HG03520 (cell line): Measurements from ENCODE around the gene SBNO1.

Source experiments
- ATAC-seq: cut with Tn5 transposase; IDR thresholded peaks from one replicate; pipeline ENCODE4 v1.9.1; 2021; ENCODE audit warnings: mild to moderate bottlenecking, moderate library complexity; ENCODE audit not compliant: unreplicated experiment

Gene SBNO1

DNA sequence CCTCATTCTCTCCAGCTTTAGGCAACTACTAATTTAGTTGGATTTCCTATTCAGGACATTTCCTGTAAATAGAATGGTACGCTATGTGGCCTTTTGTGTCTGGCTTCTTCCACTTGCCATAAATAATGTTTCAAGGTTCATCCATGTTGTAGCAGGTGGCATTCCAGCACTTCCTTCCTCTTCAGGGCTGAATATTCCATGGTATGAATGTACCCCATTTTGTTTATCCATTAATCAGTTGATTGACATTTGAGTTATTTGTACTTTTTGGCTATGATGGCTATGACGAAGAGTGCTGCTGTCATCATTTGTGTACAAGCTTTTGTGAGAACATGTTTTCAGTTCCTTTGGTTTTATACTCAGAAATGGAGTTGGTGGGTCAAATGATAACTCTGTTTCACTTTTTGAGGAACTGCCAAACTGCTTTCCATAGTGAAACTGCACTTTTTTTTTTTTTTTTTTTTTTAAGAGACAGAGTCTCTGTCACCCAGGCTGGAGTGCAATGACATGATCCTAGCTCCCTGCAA lies 86.5 kb downstream of the SBNO1 start:
- peak; percentile 76 for ATAC-seq

DNA sequence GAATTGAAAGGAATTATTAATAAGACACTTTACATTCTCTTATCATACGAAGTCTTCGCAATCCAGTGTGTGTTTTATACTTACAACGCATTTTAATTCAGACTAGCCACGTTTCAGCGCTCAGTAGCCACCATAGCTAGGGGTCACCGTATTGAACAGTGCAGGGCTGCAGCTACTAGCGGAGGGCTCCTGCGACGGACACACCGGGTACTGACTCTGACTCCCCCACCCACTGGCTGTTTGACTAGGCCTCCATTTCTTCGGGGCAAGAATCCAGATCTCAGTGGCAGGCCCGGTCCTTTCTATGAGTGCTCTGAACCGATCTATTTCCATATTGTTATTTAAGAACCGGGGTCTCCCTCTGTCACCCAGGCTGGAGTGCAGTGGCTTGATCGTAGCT lies 91.5 kb downstream of the SBNO1 start:
- ATAC-seq: no peak

DNA sequence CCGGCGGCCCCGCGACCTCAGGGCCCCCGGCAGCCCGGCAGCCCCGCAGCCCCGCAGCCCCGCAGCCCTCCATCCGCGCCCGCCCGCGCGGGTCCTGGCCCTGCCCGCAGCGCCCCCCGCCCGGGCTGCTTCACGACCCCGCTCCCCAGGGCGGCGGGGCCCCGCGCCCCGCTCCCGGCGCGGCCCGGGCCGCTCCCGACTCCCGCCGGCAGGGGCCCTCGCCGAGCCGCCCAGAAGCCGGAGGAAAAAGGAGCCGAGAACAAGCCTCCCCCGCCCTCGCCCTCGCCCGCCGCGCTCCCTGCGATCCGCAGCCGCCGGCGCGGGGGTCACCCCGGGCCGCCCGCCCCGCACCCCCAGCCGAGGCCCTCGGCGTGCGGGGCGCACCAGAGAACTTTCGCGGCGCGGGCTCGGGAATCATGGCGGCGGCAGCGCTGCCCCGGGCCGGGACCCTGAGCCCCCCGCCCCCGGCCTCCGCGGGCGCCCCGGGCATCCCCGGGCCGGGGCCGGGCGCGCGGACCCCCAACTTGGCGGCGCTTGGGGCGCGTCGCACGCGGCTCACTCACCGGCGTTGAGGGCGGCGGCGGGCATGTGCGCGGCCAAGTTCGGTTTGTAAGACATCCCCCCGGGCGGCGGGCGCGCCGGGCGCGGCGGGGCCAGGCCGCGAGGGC lies 93.5 kb downstream of the SBNO1 start:
- peak; percentile 43 for ATAC-seq

GRCh38 chr12:123270214-123271000 lies 94.2 kb downstream of the SBNO1 start:
- no peak for ATAC-seq

DNA sequence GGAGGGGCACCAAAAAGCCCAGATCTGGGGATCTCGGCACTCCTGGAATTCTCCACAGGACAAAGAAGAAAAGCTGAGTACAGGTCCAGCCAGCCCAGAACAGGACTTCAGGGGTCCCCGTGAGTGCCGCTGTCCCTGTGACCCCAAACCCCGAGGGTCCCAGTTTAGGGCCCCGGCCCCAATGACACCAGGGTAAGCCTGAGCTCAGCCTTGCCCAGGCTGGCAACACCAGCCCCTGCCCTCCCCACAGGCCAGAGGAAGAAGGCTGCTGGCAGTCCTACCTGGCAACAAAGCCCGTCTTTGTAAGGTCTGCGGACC lies 94.8 kb downstream of the SBNO1 start:
- no peak for ATAC-seq

DNA sequence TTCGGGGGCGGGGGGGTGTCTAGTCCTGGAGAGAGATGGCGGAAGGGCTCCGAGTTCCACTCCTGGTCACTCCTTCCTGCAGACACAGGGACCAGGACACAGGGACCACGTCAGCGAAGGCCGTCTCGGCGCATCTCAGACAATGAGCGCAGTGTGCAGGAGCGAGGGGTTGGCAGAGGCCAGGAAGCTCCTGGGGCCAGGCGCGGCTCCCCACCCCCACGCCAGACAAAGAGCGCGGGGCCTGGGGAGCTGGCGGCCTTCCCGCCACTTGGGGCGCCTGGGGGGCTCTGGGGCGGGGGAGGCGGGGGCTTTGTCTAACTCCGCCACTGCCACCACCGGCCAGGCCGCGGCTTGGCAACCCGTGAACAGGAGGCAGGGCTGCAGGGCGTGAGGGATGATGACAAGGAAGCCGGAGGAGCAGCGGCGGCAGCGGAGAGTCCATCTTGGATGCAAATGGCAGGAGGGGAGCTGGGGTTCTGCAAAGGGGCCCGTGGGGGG lies 95.2 kb downstream of the SBNO1 start:
- ATAC-seq: no peak

GRCh38 chr12:123268850-123269249 lies 95.8 kb downstream of the SBNO1 start:
- ATAC-seq: no peak

DNA sequence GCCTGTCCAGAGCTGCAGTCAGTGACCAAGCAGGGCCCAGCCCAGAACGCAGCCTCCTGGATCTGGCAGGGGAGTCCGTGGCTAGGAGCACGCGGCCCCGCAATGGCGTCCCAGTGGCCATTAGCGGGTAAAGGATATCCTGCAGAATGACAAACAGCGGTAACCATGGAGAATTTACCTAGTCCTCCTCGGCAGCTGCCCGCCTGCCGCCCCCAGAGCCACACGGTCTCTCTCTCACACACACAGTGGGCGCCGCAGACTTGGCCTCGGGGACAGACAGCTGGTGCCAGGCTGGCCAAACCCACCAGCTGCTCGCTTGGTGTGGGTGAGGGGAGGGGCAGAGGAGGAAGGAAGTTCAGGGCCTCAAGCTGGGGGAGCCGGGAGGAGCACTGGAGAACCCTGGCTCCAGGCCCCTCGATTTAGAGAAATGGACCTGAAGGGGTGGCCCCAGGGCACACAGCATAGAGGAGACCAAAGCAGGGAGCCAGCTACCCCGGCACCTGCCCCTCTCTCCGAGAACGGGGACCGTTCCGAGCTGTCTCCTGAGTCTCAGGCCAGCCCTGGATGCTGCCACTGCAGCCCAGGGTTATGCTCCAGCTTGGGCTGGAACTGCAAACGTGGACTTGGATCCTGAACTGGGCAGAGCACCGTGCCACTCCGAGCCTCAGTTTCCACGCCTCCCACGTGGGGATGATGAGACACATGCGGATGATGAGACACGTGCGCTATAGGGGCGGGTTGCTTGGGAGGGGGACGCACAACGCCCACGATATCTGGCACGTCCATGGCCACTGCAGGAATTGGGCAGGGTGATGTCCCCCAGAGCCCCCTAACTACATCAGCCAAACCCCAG lies 96.4 kb downstream of the SBNO1 start:
- no peak for ATAC-seq

DNA sequence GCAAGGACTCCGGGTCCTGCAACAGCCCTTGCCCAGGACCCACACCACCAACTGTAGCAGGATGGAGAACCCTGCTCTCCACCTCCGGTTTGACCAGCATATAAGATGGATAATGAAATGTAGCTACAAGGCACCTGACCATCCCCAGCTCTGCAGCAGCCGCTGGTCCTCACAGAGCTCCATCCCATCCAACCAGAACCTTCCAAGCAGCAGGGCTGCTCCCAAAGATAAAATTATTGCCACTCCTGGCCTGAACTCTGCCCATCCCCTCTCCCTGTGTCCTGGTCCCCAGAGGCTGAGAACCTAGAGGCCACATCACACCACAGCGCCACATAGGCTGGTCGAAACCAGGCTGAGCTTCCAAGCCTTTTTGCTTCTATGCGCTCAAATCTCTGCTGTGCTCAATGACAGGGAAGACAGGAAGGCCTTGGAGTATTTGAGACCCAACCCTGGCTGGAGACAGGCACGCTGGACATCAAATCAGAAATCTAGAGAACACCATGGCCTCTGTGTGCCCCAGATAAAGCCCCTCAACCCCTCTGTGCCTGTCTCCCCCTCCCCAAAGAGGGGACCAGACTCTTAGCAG lies 97.2 kb downstream of the SBNO1 start:
- no peak for ATAC-seq

DNA sequence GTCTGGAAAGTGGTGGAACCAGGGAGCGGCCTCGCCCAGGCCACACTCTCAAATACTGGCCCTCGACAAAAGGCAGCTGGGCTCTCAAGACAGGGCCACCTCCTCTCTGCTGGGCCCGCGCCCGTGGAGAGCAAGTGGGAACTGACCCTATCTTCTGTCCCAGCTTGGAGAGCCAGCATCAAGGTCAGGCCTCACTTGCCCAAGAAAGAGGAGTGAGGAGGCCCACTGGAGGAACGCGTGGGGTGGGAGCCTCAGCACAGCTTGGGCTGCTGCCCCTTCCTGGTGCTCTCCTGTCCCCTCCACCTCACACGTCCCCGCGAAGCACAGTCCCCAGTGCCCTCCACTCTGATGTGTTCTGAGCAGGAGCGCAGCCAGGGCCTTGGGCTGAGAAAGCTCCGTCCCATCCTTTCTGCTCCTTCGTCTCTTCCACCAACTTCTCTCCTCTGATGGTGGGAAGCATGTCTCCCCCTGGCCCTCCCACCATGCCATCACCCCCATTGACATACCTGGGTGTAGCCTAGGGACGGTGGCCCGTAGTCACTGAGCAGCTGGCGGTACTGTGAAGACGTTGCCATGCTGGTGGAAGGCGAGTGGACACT lies 97.9 kb downstream of the SBNO1 start:
- no peak for ATAC-seq

DNA sequence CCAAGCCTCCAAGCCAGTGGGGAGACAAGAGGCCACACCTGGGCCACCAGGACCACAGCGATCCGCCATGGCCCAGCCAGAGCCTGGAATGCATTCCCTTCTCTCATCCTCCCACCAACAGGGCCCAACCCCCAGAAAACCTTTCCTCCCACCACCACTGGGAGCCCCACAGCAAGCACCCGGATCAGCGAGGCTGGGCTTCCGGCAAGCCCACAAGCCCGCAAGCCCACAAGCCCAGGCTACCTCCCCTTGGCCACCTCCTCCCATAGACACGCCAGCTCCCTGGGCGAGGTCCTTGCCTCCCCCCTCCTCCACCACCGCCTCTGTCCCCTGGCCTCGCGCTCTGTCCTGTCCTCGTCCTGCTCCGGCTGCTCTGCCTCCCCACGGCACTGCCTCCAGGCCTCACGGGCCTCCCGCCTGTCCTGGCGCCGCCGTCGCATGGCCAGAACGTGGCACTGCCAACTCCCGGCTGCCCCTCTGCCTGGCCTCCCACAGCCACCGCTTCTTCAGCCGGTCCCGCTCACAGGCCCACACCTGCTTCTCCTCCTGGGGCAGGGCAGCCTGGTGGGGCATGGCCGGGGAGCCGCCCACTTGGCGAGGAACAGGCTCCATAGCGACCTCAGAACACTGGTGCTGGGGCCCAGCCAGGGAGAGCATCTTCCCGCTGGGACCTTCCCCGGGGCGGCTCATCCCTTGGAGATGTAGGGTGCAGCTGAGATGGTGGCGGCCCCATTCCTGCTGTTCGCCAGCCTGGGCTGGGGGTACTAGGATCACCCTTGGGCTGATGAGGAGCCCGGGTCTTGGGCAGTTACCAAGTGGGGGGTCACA lies 98.6 kb downstream of the SBNO1 start:
- ATAC-seq: no peak

DNA sequence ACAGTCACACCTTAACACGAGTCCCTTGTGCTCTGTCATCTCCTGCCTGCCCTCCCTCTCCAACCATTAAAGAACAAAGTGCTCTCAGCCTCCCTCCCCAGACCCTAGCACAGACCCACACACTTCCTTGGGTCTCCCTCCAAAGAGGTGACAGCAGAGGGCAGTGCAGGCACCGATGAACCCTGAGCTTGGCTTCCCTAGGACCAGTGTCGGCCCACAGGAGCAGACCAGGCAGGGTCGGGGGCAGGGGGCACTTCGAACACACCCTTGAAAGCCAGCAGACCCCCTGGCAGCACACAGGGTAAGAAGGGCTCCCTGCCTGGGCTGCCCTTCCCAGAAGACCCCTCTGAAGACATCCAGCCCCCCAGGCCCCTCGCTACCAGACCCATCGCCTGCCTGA lies 100.0 kb downstream of the SBNO1 start:
- no peak for ATAC-seq

GRCh38 chr12:123263196-123263817 lies 101.3 kb downstream of the SBNO1 start:
- no peak for ATAC-seq

DNA sequence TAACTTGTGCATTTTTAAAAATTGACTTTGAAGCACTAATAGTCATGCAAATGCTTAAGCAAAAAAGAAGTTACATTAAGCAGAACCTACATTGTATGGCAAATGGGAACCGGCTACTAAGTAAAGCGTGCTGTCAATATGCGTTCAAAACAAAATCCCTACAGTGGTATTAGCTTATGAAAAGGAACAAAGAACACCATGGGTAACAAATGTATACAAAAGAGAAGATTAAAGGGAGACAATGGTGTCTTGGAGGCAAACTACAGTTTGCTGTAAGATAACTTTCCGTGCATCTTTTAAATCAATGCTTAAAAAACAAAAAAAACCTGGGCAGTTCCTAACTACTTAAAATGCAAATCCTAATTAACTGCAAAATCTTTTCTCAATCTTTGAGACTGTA lies 103.5 kb downstream of the SBNO1 start:
- ATAC-seq: no peak

DNA sequence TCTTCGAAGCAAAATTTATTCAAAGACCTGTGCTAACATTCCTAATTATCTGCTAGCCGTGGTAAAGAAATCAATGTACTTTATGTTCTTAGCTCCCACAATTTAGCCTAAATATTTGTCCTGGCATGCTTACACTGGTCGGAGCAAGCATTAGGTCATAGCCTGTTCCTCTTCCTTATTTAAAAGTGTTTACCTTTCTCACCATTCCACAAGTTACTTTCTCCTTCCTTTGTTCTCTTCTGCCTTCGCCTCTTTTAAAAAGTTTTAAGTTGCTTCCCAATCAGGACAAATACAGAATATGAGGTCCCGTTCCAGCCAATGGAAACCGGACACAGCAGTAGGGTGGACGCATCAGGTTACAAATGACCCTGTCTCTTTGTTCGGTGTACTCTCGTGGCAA lies 104.6 kb downstream of the SBNO1 start:
- ATAC-seq: no peak

DNA sequence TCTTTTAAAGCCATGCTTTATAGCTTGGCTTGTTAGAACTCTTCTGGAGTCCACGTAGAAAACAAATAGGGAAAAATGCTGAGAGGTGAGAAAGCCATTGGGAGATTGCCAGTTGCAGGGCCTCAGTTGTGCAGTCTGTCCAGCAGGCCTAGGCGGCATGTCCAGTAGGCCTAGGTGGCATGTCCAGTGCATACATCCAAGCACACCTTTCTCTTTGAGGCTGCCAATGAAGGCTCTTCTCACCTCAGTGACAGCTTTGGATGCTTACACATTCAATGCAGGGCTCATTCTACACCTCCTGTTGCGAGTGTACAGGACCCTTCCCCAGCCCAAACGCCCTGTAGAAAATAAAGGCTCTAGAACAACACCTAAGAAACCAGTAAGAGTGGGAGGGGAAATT lies 106.1 kb downstream of the SBNO1 start:
- ATAC-seq: no peak

GRCh38 chr12:123254853-123255446 lies 109.7 kb downstream of the SBNO1 start:
- no peak for ATAC-seq

GRCh38 chr12:123253641-123254459 lies 110.8 kb downstream of the SBNO1 start:
- no peak for ATAC-seq
